Middle frontal gyrus (tissue), 1 donor: ENCODE data around the gene MOB4.
"Not testable (repeated sequence)": the region's sequence is repeated elsewhere in the genome, so short reads cannot be mapped to it uniquely, and the experiment has no call there.

Experiments used
- DNase-seq: peaks from one replicate; pipeline ENCODE4 v3.0.0-alpha.2; 2015; ENCODE audit warnings: low spot score; ENCODE audit errors: extremely low spot score

Gene MOB4

GRCh38 chr2:197515739-197516392 lies at the start of gene MOB4:
Gene MOB4, plus strand, starts transcription at chr2:197516066. Its CDS starts 21 bp downstream, at chr2:197516087.
- DNase-seq = peak; percentile 91

GRCh38 chr2:197472166-197472565 lies 43.7 kb upstream of the MOB4 start:
- DNase-seq = no peak

- DNase-seq = no peak
These were observed 38.1 kb upstream of the MOB4 start for GRCh38 chr2:197477797-197478196.

- no peak for DNase-seq
These were observed 35.5 kb upstream of the MOB4 start for GRCh38 chr2:197480165-197481036.

- DNase-seq = not testable (repeated sequence)
These were observed 31.6 kb upstream of the MOB4 start for GRCh38 chr2:197484248-197484647.

- no peak for DNase-seq
These were observed 29.7 kb upstream of the MOB4 start for GRCh38 chr2:197486175-197486574.

GRCh38 chr2:197487385-197487784 lies 28.5 kb upstream of the MOB4 start:
- DNase-seq = no peak

- DNase-seq = no peak
These were observed 20.3 kb upstream of the MOB4 start for GRCh38 chr2:197495433-197496134.

GRCh38 chr2:197496695-197497094 lies 19.2 kb upstream of the MOB4 start:
- no peak for DNase-seq

- DNase-seq = no peak
These were observed 18.5 kb upstream of the MOB4 start for GRCh38 chr2:197497326-197497725.

- DNase-seq = no peak
These were observed 17.5 kb upstream of the MOB4 start for GRCh38 chr2:197498235-197498936.

GRCh38 chr2:197498937-197499593 lies 16.8 kb upstream of the MOB4 start:
- DNase-seq = no peak

- DNase-seq = peak; percentile 99
These were observed 16.0 kb upstream of the MOB4 start, which contains the start of the genes HSPD1 and HSPE1 for GRCh38 chr2:197499594-197500502. Gene HSPD1, minus strand, starts transcription at chr2:197499840. Its CDS starts 992 bp downstream, at chr2:197498848. Gene HSPE1, plus strand, starts transcription at chr2:197500379. Its CDS starts 58 bp downstream, at chr2:197500437.

- DNase-seq = no peak
These were observed 15.2 kb upstream of the MOB4 start for GRCh38 chr2:197500503-197501131.

GRCh38 chr2:197502201-197502600 lies 13.7 kb upstream of the MOB4 start:
- DNase-seq = no peak

- DNase-seq = no peak
These were observed 13.2 kb upstream of the MOB4 start for GRCh38 chr2:197502685-197503084.

GRCh38 chr2:197504000-197504399 lies 11.9 kb upstream of the MOB4 start:
- DNase-seq = no peak

GRCh38 chr2:197504512-197504911 lies 11.4 kb upstream of the MOB4 start:
- no peak for DNase-seq

- no peak for DNase-seq
These were observed 9.2 kb upstream of the MOB4 start for GRCh38 chr2:197506658-197507057.
